Large intestine (tissue), 3 donors: ENCODE measurements around the gene ALLC. TPM values are rescaled to one million over a fixed set of nuclear protein-coding genes. Genes with fewer than 3 reads are reported as not detected.
"Not testable (repeated sequence)": the region's sequence is repeated elsewhere in the genome, so short reads cannot be mapped to it uniquely, and the experiment has no call there.

Experiments
- DNase-seq, 2 donors: peaks; one replicate each; pipeline versions ENCODE4 v3.0.0 to v3.0.0-alpha.2; 2013
- H3K27ac ChIP-seq: one replicate; pipeline ENCODE4 v1.5.1; 2013; ENCODE audit warnings: low read length
- H3K27me3 ChIP-seq: 2 replicates; pipeline ENCODE4 v1.6.1; 2013; ENCODE audit warnings: low read length; ENCODE audit not compliant: control insufficient read depth, insufficient read depth
- H3K36me3 ChIP-seq: 2 replicates; pipeline ENCODE4 v1.6.1; 2013; ENCODE audit warnings: low read length; ENCODE audit not compliant: control insufficient read depth, insufficient read depth
- H3K4me1 ChIP-seq: one replicate; pipeline ENCODE4 v1.6.1; 2013; ENCODE audit warnings: low read length; ENCODE audit not compliant: control insufficient read depth, insufficient read depth
- H3K4me3 ChIP-seq: one replicate; pipeline ENCODE4 v1.5.1; 2013; ENCODE audit warnings: low read length
- H3K9me3 ChIP-seq: one replicate; pipeline ENCODE4 v1.6.1; 2013; ENCODE audit warnings: mild to moderate bottlenecking, low read depth, low read length, moderate library complexity; ENCODE audit not compliant: control insufficient read depth
- WGBS: methylation state at CpG from one replicate; pipeline ENCODE4 v1.1.5; 2013; ENCODE audit warnings: low lambda C conversion rate; ENCODE audit not compliant: insufficient coverage; 5-methylcytosine and 5-hydroxymethylcytosine counted together
- polyA plus RNA-seq: library from polyadenylated mRNA; unstranded; fragments of 120-200 nt; gene quantifications from one replicate; pipeline ENCODE4 v1.2.1, GENCODE V29; 2013

Gene ALLC
- polyA plus RNA-seq, 1 donor = not detected

DNA sequence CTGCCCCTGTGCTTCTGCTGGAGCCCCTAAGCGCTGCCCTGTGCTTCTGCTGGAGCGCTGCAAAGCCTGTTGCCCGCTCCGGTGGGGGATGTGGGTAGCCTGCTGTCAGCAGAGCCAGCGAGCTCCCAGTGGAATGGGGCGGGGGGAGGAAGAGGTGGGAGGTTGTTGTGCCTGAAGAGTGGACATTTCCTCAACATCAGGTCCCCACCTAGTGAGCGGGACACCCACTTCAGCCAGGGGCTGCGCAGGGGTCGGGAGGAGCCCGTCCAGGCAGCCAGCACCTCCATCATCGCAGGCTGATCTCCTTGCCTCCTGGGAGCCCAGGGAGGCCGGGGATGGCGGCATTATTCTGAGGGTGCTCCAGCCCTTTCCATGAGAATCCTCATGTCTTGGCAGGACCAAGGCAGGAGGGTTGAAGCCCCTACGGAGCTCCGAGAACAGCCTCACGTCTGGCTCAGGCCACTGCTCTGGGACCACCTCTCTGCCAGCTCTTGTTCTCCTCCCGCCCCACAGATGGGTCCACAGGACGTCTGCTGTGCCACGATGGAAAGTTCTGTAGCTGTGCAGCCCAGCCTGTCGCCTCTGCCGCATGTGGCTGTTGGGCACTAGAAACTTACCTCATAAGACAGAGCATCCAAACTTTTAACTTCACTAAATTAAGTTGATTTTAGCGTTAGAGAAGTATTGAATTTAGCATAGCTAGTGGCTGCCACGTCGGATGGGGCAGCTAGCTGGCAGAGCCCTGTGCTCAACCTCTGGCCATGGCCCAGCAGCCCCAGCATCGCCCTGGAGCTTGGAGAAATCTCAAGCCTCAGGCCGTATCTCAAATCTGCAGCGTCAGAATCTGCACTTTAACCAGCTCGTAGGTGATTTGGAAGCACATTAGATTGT lies 1.9 kb upstream of the ALLC start:
- Histone ChIP-seq H3K4me1 (peaks cover 6% of the 10 kb centered on the region), H3K9me3 (no peaks in the 10 kb centered on the region), H3K36me3 (no peaks in the 10 kb centered on the region), H3K27me3 (peaks cover 3% of the 10 kb centered on the region), H3K4me3 (no peak overlapping the region), H3K27ac (no peak overlapping the region)
- WGBS = no CpG with 5 or more reads among the region's 28 CpGs
- peak in 1 of 2 donors; percentile 29 for DNase-seq

DNA sequence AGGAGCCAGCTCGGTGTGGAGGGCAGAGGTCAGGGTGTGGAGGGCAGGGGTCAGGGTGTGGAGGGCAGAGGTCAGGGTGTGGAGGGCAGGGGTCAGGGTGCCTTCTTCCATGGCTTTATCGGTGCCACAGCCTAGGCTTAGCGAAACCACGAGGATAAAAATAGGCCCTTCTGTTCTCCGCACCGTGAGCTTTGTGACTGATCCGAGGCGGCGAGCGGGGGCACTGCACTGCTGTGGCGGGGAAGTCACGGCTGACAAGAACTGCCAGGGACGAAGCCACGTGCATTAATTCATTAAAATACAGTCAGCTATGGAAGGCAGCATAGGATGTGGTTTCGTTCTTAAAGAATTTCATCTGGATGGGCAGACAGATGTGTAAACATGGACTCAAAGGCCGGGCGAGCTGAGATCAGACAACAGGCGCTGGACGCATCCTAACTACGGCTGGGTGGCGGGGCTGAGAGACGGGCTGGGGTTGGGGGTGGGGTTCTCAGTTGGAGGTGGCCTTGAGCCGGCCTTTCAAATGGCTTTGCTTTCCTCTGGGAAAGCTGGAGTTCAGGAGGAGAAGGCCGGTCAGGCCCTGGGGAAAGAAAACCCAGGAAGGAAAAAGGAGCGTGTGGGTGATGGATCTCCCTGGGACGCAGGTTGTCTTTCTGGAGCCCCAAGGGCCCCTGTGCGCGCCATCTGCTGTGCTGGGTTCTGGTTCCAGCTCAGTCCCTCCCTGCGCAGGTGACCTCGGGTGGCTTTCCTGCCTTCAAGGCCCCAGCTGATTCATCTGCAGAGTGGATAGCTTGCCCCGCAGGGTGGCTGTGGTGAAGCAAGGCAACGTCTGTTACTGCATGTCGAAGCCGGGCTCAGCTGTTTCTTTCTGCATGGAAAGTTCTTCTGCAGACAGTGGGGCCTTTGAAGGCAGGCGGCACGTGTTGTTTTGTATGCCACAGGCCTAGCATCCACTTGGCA lies 958 bp upstream of the ALLC start:
- Histone ChIP-seq H3K9me3 (no peaks in the 10 kb centered on the region), H3K4me1 (no peaks in the 10 kb centered on the region), H3K27ac (no peak overlapping the region), H3K36me3 (no peaks in the 10 kb centered on the region), H3K27me3 (no peaks in the 10 kb centered on the region), H3K4me3 (no peak overlapping the region)
- no CpG with 5 or more reads among the region's 36 CpGs for WGBS
- DNase-seq = peak in 1 of 2 donors; percentile 35

DNA sequence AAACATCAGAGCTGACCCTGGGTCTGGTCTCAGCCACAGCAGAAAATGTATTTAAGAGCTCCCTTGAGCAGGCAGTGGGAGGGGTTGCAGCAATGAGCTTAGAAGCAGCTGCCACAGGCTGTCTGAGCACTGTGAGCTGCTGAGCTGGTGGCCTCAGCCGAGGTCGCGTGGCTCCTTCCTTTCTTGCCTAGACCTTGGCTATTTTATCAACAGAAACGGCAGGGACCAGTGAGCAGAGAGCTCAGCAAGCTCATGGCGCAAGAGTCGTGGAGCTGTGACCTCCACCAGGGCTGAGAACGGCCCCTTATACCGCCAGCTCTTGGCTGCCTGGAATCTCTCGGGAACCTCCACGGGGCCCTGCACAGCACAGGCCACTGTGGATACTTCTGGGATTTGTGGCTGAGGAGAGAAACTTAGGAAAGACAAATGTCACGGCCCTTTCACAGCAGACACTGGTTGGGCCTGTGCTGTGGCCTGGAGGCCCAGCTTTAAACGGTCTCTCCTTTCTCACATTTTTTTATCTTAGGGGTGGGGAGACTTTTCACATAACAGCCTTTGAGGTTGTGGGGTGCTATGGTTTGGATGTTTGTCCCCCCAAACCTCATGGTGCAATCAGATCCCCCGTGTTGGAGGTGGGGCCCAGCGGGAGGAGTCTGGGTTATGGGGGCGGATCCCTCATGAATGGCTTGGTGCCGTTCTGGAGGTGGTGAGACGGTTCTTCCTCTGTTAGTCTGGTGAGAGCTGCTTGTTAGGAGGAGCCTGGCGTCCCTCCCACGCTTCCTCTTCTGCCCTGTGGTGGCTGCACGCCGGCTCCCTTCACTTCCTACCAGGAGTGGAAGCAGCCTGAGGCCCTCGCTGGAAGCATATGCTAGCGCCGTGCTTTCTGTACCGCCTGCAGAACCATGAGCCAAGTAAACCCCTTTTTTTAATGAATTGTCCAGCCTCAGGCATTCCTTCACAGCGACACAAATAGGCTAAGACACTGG lies 1.7 kb downstream of the ALLC start:
- H3K4me3 ChIP-seq = no peak overlapping the region
- H3K27me3 ChIP-seq = no peaks in the 10 kb centered on the region
- H3K4me1 ChIP-seq = no peaks in the 10 kb centered on the region
- no peaks in the 10 kb centered on the region for H3K9me3 ChIP-seq
- H3K36me3 ChIP-seq = no peaks in the 10 kb centered on the region
- H3K27ac ChIP-seq = no peak overlapping the region
- peak in 1 of 2 donors; percentile 19 for DNase-seq
- WGBS = no CpG with 5 or more reads among the region's 26 CpGs

DNA sequence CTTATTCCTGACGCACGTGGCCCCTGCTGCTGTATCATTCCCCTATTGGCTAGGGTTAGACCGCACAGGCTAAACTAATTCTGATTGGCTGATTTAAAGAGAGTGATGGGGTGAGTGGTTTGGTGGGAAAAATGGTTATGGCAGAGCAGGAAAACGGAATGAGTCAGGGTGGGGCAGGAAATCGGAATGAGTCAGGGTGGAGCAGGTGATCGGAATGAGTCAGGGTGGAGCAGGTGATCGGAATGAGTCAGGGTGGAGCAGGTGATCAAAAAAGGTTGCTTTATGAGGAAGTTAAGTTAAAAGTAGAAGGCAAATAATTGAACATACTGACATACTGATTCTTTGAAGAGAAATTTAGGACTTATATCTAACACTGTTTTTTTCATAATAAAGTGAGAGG lies 2.6 kb downstream of the ALLC start:
- not testable (repeated sequence) for H3K27ac ChIP-seq, H3K27me3 ChIP-seq, H3K4me3 ChIP-seq, DNase-seq, H3K9me3 ChIP-seq, H3K36me3 ChIP-seq, H3K4me1 ChIP-seq
- 89% methylated on average over 5 of the region's 7 CpGs for WGBS

DNA sequence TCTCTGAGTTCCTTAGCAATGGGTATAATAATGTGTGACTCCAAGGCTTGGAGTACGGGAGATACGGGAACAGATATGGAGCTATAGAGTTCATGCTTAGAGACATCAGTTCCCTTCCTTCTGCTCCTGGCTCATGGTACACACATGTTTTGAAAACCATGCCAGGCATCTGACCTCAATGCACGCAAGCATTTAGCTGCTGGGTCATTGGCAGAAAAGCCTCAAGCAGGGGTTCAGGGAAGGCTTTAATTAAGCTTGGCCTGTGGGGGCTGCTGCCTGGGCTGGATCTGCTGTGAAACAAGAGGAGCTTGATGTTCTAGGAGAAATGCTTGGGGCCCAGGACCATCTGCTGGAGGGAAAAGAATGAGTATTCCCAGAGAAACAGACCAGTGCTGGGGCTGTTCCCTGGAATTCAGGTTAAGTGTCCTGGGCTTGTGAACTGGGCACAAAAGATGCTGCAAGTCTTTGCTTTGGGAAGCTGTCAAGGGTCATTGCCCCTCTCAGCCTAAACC lies 3.2 kb downstream of the ALLC start:
- no peaks in the 10 kb centered on the region for H3K36me3 ChIP-seq
- no peaks in the 10 kb centered on the region for H3K9me3 ChIP-seq
- WGBS = 80% methylated on average over 1 of the region's 3 CpGs
- no peak overlapping the region for H3K4me3 ChIP-seq
- H3K27ac ChIP-seq = no peak overlapping the region
- H3K27me3 ChIP-seq = no peaks in the 10 kb centered on the region
- DNase-seq = no peak
- H3K4me1 ChIP-seq = no peaks in the 10 kb centered on the region

DNA sequence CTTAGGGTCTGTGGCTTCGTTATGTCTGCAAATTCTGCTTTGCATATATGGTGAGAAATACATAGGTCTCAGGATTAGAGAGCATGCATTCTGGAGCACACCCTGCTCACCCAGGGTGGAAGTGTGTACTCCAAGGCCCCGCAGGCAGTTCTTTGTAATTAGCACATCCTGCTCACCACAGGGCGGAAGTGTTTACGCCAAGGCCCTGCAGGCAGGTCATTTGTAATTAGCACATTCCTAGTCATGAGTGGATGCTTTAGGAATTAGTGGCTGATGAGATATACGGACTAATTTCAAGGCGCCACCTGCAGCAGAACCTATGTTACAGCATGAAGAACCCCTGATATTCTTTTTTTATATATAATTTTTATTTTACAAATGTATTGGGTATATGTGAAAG lies 4.2 kb downstream of the ALLC start:
- Histone ChIP-seq H3K9me3 (no peaks in the 10 kb centered on the region), H3K4me3 (no peak overlapping the region), H3K27me3 (no peaks in the 10 kb centered on the region), H3K36me3 (no peaks in the 10 kb centered on the region), H3K27ac (no peak overlapping the region), H3K4me1 (no peaks in the 10 kb centered on the region)
- no CpG with 5 or more reads among the region's 6 CpGs for WGBS
- no peak for DNase-seq

DNA sequence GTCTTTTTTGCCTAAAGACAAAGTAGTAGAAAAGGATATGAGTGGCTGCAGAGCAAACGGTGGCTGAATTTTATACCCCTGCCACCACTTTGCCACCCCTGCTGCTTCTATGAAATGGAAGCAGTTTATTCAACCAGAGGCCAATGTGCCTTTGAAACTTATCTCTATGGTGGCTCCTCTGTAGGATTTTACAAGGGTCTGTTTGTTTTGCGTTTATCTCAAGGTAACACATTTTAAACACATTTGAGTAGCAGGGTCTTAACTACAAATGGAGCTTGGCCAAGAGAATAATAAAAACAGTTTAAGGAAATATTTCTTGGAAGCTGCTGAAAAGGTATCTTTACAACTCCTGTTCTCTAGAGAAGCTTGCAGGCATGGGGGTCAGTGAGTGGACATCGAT lies 6.1 kb downstream of the ALLC start:
- no peaks in the 10 kb centered on the region for H3K4me1 ChIP-seq
- H3K27me3 ChIP-seq = no peaks in the 10 kb centered on the region
- DNase-seq = no peak
- H3K9me3 ChIP-seq = no peaks in the 10 kb centered on the region
- H3K27ac ChIP-seq = no peak overlapping the region
- no peak overlapping the region for H3K4me3 ChIP-seq
- H3K36me3 ChIP-seq = no peaks in the 10 kb centered on the region
- no CpG with 5 or more reads among the region's 3 CpGs for WGBS

DNA sequence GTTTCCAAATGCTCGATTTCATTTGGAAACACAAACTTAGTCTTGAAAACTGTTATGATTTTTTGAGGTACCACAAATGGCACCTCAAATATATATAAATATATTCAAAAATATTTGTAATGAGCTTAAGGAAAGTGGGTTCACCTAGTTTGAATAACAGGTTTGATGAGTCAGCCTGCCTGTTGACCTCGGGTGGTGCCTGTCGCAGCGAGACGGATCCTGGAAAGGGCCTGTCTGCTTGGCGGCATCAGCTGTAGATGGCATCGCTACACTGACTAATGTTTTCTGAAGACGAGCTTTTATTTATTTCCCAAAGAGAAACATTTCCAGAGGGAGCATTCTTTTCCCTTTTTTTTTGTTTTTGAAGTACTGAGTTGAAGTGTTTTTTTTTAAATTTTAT lies 6.9 kb downstream of the ALLC start:
- H3K4me3 ChIP-seq = no peak overlapping the region
- no peak for DNase-seq
- no peak overlapping the region for H3K27ac ChIP-seq
- no peaks in the 10 kb centered on the region for H3K9me3 ChIP-seq
- no peaks in the 10 kb centered on the region for H3K36me3 ChIP-seq
- no peaks in the 10 kb centered on the region for H3K27me3 ChIP-seq
- WGBS = 86% methylated on average over 3 of the region's 8 CpGs
- H3K4me1 ChIP-seq = no peaks in the 10 kb centered on the region

DNA sequence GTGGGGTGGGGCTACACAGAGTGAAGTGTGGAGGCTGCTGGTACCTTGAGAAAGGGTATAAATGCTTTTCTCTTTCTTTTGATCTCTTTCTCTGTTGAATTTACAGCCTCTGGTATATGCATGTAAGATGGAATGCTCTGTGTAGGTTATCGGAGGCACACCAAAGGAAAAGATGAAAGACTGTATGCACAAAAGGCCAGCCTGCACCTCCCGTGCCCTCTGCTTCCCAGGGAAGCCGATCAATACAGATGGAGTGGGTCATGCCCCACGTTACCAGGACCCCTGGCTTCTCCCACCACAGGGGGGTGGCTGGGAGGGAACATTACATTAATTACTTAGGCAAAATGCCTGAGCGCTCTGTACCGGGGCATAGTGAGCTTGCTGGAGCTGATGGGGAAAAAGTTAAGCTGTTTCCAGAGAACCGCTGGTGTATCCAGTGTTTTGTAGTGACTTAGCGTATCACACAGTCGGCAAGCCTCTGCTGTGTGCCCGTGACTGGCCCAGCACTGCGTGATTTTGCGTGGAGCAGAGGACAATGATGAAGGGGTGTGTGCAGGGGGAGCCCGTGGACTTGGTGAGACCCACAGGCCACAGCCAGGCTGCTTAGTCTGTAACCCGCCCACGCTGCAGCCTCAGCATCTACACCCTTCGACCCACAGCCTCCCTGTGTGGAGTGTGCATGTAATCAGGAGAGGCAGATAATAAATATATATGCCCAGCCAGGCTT lies 8.0 kb downstream of the ALLC start:
- H3K9me3 ChIP-seq = no peaks in the 10 kb centered on the region
- H3K27ac ChIP-seq = no peak overlapping the region
- H3K4me1 ChIP-seq = no peaks in the 10 kb centered on the region
- H3K36me3 ChIP-seq = no peaks in the 10 kb centered on the region
- no peak for DNase-seq
- H3K27me3 ChIP-seq = no peaks in the 10 kb centered on the region
- no CpG with 5 or more reads among the region's 16 CpGs for WGBS
- no peak overlapping the region for H3K4me3 ChIP-seq
